Tibial nerve (tissue), 4 donors: ENCODE measurements around the gene EFEMP2. TPM values are rescaled to one million over a fixed set of nuclear protein-coding genes. Genes with fewer than 3 reads are reported as not detected.
A peak's percentile ranks its signal among the peaks of the same experiment; 100 is the strongest.

Experiments
- DNase-seq, 2 donors: peaks; one replicate each; pipeline ENCODE4 v3.0.0-alpha.2; 2019; ENCODE audit warnings: low spot score in 2 of 2
- H3K27ac ChIP-seq, 4 donors: fragments of 200-600 bp; sonication (generic) in 3 of 4; one replicate each; pipeline ENCODE4 v1.5.1; 2017 to 2019; ENCODE audit warnings: mild to moderate bottlenecking in 1 of 4
- H3K27me3 ChIP-seq, 2 donors: fragments of 200-600 bp; sonication (generic) in 1 of 2; one replicate each; pipeline versions ENCODE4 v1.5.1 to v1.6.0; 2017 to 2019
- H3K36me3 ChIP-seq, 3 donors: fragments of 200-600 bp; sonication (generic); one replicate each; pipeline ENCODE4 v1.5.1; 2018 to 2019
- H3K4me1 ChIP-seq, 4 donors: fragments of 200-600 bp; sonication (generic) in 3 of 4; one replicate each; pipeline ENCODE4 v1.5.1; 2017 to 2019
- H3K4me3 ChIP-seq, 4 donors: fragments of 200-600 bp; sonication (generic) in 3 of 4; one replicate each; pipeline ENCODE4 v1.5.1; 2017 to 2019; ENCODE audit warnings: mild to moderate bottlenecking in 1 of 4, moderate library complexity in 1 of 4
- H3K9me3 ChIP-seq, 4 donors: fragments of 200-600 bp; sonication (generic) in 3 of 4; one replicate each; pipeline ENCODE4 v1.5.1; 2017 to 2019
- EP300 ChIP-seq, 2 donors: sonication (generic); formaldehyde crosslinking; IDR thresholded peaks; one replicate each; pipeline ENCODE4 v1.6.1; 2017; ENCODE audit warnings: antibody characterized with exemption in 2 of 2, mild to moderate bottlenecking in 1 of 2
- POLR2A ChIP-seq, 2 donors: fragments of 450-650 bp; IDR thresholded peaks; one replicate each; pipeline ENCODE4 v1.6.1; 2017; ENCODE audit warnings: antibody characterized with exemption in 2 of 2, mild to moderate bottlenecking in 2 of 2, moderate library complexity in 2 of 2
- WGBS, 2 donors: methylation state at CpG; one replicate each; pipeline ENCODE4 v1.1.5; 2018; 5-methylcytosine and 5-hydroxymethylcytosine counted together
- total RNA-seq, 4 donors: library from RNA; depleted of rRNA; stranded (reverse); fragments of >200 nt; gene quantifications; one replicate each; pipeline ENCODE4 v1.1.0, GENCODE V29; 2016
- TF ChIP-seq, protein P1 (sequence below), 5 experiments: fragments of 200-600 bp in 3 of 5; fragments of 450-650 bp in 2 of 5; sonication (generic) in 3 of 5; IDR thresholded peaks; one replicate each; pipeline ENCODE4 v1.5.1; 2016 to 2019; ENCODE audit warnings: antibody characterized with exemption in 5 of 5, mild to moderate bottlenecking in 3 of 5, moderate library complexity in 2 of 5

EFEMP2 gene
- 10 to 100 TPM; 59.2 to 92.7 (median 82.0) TPM for total RNA-seq

DNA sequence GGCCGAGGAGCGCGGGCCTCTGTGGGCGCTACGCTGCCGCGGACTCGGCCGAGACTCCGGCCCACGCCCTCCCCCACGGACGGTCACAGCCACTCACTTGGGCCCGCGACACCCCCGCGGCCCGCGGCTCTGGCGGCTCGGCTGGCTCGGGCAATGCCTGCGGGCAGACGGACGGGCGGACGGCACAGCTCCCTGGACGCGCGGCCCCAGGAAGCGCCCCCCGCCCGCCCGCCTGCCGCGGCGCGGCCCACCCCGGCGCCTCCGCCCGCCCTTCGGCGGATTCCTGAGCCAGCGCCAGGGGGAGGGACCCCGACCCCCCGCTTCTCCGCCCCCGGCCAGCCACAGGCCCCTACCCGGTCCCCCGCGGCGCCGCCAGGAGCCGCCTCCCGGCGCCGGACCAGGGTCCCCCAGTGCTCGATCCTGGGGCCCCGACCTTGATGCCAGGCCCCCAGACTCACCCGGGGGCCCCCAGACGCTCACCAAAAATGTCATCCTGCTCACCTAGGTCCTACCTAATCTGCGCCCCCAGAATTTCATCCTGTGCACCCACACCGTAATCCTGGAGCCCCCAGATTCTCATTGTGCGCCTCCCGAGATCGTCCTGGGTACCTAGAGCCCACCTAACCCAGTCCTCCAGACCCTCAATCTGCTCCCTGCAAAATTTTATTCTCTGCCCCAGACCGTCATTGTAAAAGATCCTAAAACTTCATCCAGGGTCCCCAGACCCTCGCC lies at the start of gene EFEMP2:
Gene EFEMP2, minus strand, starts transcription at position 215 of the 732 bp plus-strand sequence. CDS start 446 bp downstream, outside the sequence.
- peaks cover 0 to 42% (median 12%) of the 10 kb centered on the region in 4 donors for H3K4me1 ChIP-seq
- no peak for DNase-seq
- TF ChIP-seq, protein P1, sequence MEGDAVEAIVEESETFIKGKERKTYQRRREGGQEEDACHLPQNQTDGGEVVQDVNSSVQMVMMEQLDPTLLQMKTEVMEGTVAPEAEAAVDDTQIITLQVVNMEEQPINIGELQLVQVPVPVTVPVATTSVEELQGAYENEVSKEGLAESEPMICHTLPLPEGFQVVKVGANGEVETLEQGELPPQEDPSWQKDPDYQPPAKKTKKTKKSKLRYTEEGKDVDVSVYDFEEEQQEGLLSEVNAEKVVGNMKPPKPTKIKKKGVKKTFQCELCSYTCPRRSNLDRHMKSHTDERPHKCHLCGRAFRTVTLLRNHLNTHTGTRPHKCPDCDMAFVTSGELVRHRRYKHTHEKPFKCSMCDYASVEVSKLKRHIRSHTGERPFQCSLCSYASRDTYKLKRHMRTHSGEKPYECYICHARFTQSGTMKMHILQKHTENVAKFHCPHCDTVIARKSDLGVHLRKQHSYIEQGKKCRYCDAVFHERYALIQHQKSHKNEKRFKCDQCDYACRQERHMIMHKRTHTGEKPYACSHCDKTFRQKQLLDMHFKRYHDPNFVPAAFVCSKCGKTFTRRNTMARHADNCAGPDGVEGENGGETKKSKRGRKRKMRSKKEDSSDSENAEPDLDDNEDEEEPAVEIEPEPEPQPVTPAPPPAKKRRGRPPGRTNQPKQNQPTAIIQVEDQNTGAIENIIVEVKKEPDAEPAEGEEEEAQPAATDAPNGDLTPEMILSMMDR (IDR thresholded peaks at IDR 0.05): no peak
- no peak for TF ChIP-seq POLR2A (IDR thresholded peaks at IDR 0.05)
- TF ChIP-seq EP300 (IDR thresholded peaks at IDR 0.05): no peak
- no peaks in the 10 kb centered on the region for H3K9me3 ChIP-seq
- no peaks in the 10 kb centered on the region for H3K27me3 ChIP-seq
- H3K4me3 ChIP-seq: peak within 1 kb of the TSS; percentile 44 to 69 (median 56)
- WGBS, 2 donors: 0 to 2% methylated on average over 15 to 22 of the region's 69 CpGs
- peak within 1 kb of the TSS; percentile 84 to 95 (median 92) for H3K27ac ChIP-seq
- H3K36me3 ChIP-seq: peaks cover 0 to 32% (median 0%) of the 10 kb centered on the region in 3 donors

DNA sequence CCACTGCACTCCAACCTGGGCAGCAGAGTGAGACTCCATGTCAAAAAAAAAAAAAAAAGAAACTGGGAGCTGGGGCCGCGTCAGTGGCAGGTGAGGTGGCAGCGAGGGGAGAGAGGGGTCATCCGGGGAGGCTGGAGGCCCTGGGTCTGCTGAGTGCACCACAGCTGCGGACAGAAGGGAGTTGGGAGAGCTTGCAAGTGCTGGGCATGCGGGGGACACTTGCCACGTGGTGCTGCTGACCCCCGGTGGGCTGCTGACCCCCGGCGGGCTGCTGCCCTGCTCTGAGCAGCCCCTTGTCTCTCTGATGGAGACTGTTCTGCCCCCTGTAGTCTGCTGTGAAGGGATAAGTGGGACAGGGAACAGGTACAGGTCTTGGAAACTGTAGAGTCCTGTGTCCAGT lies 49.3 kb upstream of the EFEMP2 start:
- WGBS, 2 donors: 87 to 90% methylated on average over 10 of the region's 10 CpGs
- no peak for DNase-seq
- H3K4me1 ChIP-seq: peaks cover 4 to 31% (median 23%) of the 10 kb centered on the region in 4 donors
- no peaks in the 10 kb centered on the region for H3K9me3 ChIP-seq
- TF ChIP-seq, protein P1 (IDR thresholded peaks at IDR 0.05): no peak
- TF ChIP-seq EP300 (IDR thresholded peaks at IDR 0.05) (no peak), POLR2A (IDR thresholded peaks at IDR 0.05) (no peak)
- H3K27me3 ChIP-seq: no peaks in the 10 kb centered on the region
- H3K36me3 ChIP-seq: peaks cover 0 to 34% (median 4%) of the 10 kb centered on the region in 3 donors
- no peak overlapping the region for H3K4me3 ChIP-seq
- H3K27ac ChIP-seq: no peak overlapping the region

DNA sequence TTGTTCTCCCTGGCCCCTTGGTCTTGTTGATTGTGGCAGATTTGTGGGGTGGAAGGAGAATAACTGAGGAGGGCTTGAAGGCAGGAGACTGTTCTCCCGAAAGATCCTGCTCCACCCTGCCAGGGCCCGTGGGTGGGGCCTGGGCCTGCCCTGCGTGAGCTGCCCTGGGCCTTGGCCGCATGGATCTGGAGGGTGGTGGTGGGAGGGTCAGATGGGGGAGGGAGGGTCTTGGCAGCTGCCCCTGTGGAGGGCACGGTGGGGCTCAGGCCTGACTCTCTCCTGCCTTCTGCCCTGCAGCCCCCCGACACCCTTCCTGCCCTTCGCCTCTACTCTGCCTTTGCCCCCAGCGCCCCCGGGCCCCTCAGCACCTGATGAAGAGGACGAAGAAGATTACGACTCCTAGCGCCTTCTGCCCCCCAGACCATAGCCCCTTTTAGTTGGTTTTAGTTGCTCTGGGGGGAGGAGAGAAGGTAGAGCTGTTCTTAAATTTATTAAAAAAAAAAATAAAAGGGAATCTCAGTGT lies 48.5 kb upstream of the EFEMP2 start:
- DNase-seq: no peak
- TF ChIP-seq POLR2A (IDR thresholded peaks at IDR 0.05) (no peak), EP300 (IDR thresholded peaks at IDR 0.05) (no peak)
- TF ChIP-seq, protein P1 (IDR thresholded peaks at IDR 0.05): no peak

DNA sequence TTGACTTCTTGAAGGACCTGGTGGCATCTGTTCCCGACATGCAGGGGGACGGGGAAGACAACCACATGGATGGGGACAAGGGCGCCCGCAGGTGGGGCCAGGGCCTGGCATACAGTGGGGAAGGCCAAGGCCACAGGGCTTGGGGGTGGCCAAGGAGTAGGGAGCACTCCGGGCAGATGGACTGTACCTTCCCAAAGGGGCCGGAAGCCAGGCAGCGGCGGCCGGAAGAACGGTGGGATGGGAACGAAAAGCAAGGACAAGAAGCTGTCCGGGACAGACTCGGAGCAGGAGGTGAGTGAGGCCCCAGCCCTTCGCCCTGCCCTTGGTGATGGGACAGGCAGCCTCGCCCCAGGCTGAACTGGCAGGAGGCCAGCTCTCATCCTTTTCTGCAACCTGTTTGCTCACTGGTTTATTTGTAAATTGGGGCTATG lies 47.8 kb upstream of the EFEMP2 start:
- H3K27me3 ChIP-seq: no peaks in the 10 kb centered on the region
- peak overlapping the region in 2 of 4 donors; percentile 83 to 87 for H3K27ac ChIP-seq
- H3K9me3 ChIP-seq: no peaks in the 10 kb centered on the region
- H3K4me3 ChIP-seq: peak overlapping the region; percentile 60 to 86 (median 72)
- TF ChIP-seq POLR2A (IDR thresholded peaks at IDR 0.05) (no peak), EP300 (IDR thresholded peaks at IDR 0.05) (no peak)
- TF ChIP-seq, protein P1 (IDR thresholded peaks at IDR 0.05): no peak
- WGBS, 2 donors: 50 to 65% methylated on average over 15 of the region's 15 CpGs
- peaks cover 4 to 46% (median 36%) of the 10 kb centered on the region in 4 donors for H3K4me1 ChIP-seq
- DNase-seq: no peak
- peaks cover 0 to 35% (median 4%) of the 10 kb centered on the region in 3 donors for H3K36me3 ChIP-seq

More for the DNA sequence above, 48.5 kb upstream of the EFEMP2 start:
- Histone ChIP-seq H3K4me3 (peak overlapping the region in 1 of 4 donors; percentile 86), H3K27me3 (no peaks in the 10 kb centered on the region), H3K4me1 (peaks cover 4 to 39% (median 30%) of the 10 kb centered on the region in 4 donors), H3K9me3 (no peaks in the 10 kb centered on the region), H3K36me3 (peaks cover 0 to 35% (median 4%) of the 10 kb centered on the region in 3 donors), H3K27ac (peak overlapping the region in 1 of 4 donors; percentile 87)
- WGBS, 2 donors: 65 to 76% methylated on average over 12 of the region's 12 CpGs
